Measurements from ENCODE around the gene FAM199X. TPM values are rescaled to one million over a fixed set of nuclear protein-coding genes. Genes with fewer than 3 reads are reported as not detected.
A peak's percentile ranks its signal among the peaks of the same experiment; 100 is the strongest.

Gene FAM199X
- total and polyA plus RNA-seq, 7 donors, result 6.1 to 17.1 (median 14.5) TPM

- DNase-seq, result no peak
- 39 to 64% (median 46%) methylated on average over 2 of the region's 2 CpGs for WGBS, 3 donors
- H3K4me3 ChIP-seq, result no peak overlapping the region
- peaks cover 0 to 7% (median 0%) of the 10 kb centered on the region in 3 donors for H3K27me3 ChIP-seq (ENCODE audit: insufficient read depth in 3 of 3, low read length in 2 of 3)
- no peaks in the 10 kb centered on the region for H3K4me1 ChIP-seq
- intact Hi-C loops (cut with DNase I), result no loop called here
- no peak for TF ChIP-seq CTCF (IDR thresholded peaks at IDR 0.05)
- ATAC-seq, result no peak
- H3K36me3 ChIP-seq (ENCODE audit: insufficient read depth in 1 of 2, low read depth in 1 of 2), result peaks cover 0 to 5% of the 10 kb centered on the region in 2 donors
- no peaks in the 10 kb centered on the region for H3K9me3 ChIP-seq
- H3K27ac ChIP-seq, result no peak overlapping the region
Measured at GRCh38 chrX:104126856-104127255, 39.4 kb upstream of the FAM199X start.

GRCh38 chrX:104130808-104131207 is 35.4 kb upstream of the FAM199X start:
- ATAC-seq (peak in 2 of 4 donors; percentile 58 to 67), DNase-seq (no peak)
- no peaks in the 10 kb centered on the region for H3K4me1 ChIP-seq
- no peak overlapping the region for H3K4me3 ChIP-seq
- H3K27ac ChIP-seq, result no peak overlapping the region
- no peaks in the 10 kb centered on the region for H3K9me3 ChIP-seq
- TF ChIP-seq CTCF (IDR thresholded peaks at IDR 0.05), result no peak
- intact Hi-C loops (cut with DNase I), result loop anchor here (5.0 to 10.0 kb wide), 2 partner anchors 284 to 286 kb away; no protein-coding TSS in a partner anchor
- H3K27me3 ChIP-seq (ENCODE audit: insufficient read depth in 3 of 3, low read length in 2 of 3), result peaks cover 0 to 12% (median 0%) of the 10 kb centered on the region in 3 donors
- 51 to 81% (median 71%) methylated on average over 6 of the region's 6 CpGs for WGBS, 3 donors
- peaks cover 0 to 5% of the 10 kb centered on the region in 2 donors for H3K36me3 ChIP-seq (ENCODE audit: insufficient read depth in 1 of 2, low read depth in 1 of 2)

- Histone ChIP-seq H3K36me3 (ENCODE audit: insufficient read depth in 1 of 2, low read depth in 1 of 2) (peaks cover 0 to 5% of the 10 kb centered on the region in 2 donors), H3K27ac (no peak overlapping the region), H3K27me3 (ENCODE audit: insufficient read depth in 3 of 3, low read length in 2 of 3) (peaks cover 0 to 12% (median 0%) of the 10 kb centered on the region in 3 donors), H3K4me1 (no peaks in the 10 kb centered on the region), H3K4me3 (no peak overlapping the region), H3K9me3 (no peaks in the 10 kb centered on the region)
- TF ChIP-seq CTCF (IDR thresholded peaks at IDR 0.05), result no peak
- ATAC-seq (no peak), DNase-seq (no peak)
- intact Hi-C loops (cut with DNase I), result loop anchor here (5.0 to 10.0 kb wide), 2 partner anchors 287 to 290 kb away; no protein-coding TSS in a partner anchor
- 58 to 84% (median 84%) methylated on average over 5 of the region's 5 CpGs for WGBS, 3 donors
Measured at GRCh38 chrX:104134583-104135261, 31.5 kb upstream of the FAM199X start.

- 81 to 97% (median 94%) methylated on average over 1 of the region's 1 CpG for WGBS, 3 donors
Measured at GRCh38 chrX:104135677-104136076, 30.6 kb upstream of the FAM199X start.

More at GRCh38 chrX:104135677-104136076, 30.6 kb upstream of the FAM199X start:
- no peak for DNase-seq
- no peak for TF ChIP-seq CTCF (IDR thresholded peaks at IDR 0.05)
- Histone ChIP-seq H3K4me1 (no peaks in the 10 kb centered on the region), H3K27me3 (ENCODE audit: insufficient read depth in 3 of 3, low read length in 2 of 3) (peaks cover 0 to 12% (median 0%) of the 10 kb centered on the region in 3 donors), H3K27ac (no peak overlapping the region), H3K9me3 (no peaks in the 10 kb centered on the region), H3K36me3 (ENCODE audit: insufficient read depth in 1 of 2, low read depth in 1 of 2) (no peaks in the 10 kb centered on the region), H3K4me3 (no peak overlapping the region)
- ATAC-seq, result no peak
- intact Hi-C loops (cut with DNase I), result loop anchor here in 1 of 2 donors (10.0 kb wide), 1 partner anchor 291 kb away; no protein-coding TSS in a partner anchor
